Measurements from ENCODE around the gene BCO2. TPM values are rescaled to one million over a fixed set of nuclear protein-coding genes. Genes with fewer than 3 reads are reported as not detected.
"Not testable (repeated sequence)": the region's sequence is repeated elsewhere in the genome, so short reads cannot be mapped to it uniquely, and the experiment has no call there.

The BCO2 gene
- total RNA-seq, 1 donor from 2014 or later = 8.7 TPM

- DNase-seq (ENCODE audit: low spot score) = no peak
Measured at GRCh38 chr11:112167145-112167544, 8.2 kb upstream of the BCO2 start, which contains the start of gene TEX12. TSS of gene TEX12 (plus strand) at chr11:112167372. CDS start at chr11:112169269, 1,897 bp downstream.

- DNase-seq (ENCODE audit: low spot score) = no peak
Measured at GRCh38 chr11:112172362-112172994, 2.8 kb upstream of the BCO2 start.

GRCh38 chr11:112173152-112173551 lies 2.2 kb upstream of the BCO2 start:
- DNase-seq (ENCODE audit: low spot score) = no peak

- no peak for DNase-seq (ENCODE audit: low spot score)
Measured at GRCh38 chr11:112175599-112175952, 264 bp downstream of the BCO2 start.

GRCh38 chr11:112176077-112176476 lies 765 bp downstream of the BCO2 start:
- DNase-seq (ENCODE audit: low spot score) = no peak

GRCh38 chr11:112177589-112177988 lies 2.3 kb downstream of the BCO2 start:
- DNase-seq (ENCODE audit: low spot score) = no peak

- DNase-seq (ENCODE audit: low spot score) = no peak
Measured at GRCh38 chr11:112178428-112178827, 3.1 kb downstream of the BCO2 start.

GRCh38 chr11:112178936-112179335 lies 3.6 kb downstream of the BCO2 start:
- DNase-seq (ENCODE audit: low spot score) = no peak

- DNase-seq (ENCODE audit: low spot score) = no peak
Measured at GRCh38 chr11:112179601-112180000, 4.3 kb downstream of the BCO2 start.

- no peak for DNase-seq (ENCODE audit: low spot score)
Measured at GRCh38 chr11:112182867-112183266, 7.6 kb downstream of the BCO2 start.

GRCh38 chr11:112185883-112186282 lies 10.6 kb downstream of the BCO2 start:
- no peak for DNase-seq (ENCODE audit: low spot score)

- DNase-seq (ENCODE audit: low spot score) = no peak
Measured at GRCh38 chr11:112186304-112186703, 11.0 kb downstream of the BCO2 start.

GRCh38 chr11:112195113-112195512 lies 19.8 kb downstream of the BCO2 start:
- DNase-seq (ENCODE audit: low spot score) = not testable (repeated sequence)

GRCh38 chr11:112195951-112196351 lies 20.6 kb downstream of the BCO2 start:
- no peak for DNase-seq (ENCODE audit: low spot score)

- no peak for DNase-seq (ENCODE audit: low spot score)
Measured at GRCh38 chr11:112196519-112197087, 21.3 kb downstream of the BCO2 start.

GRCh38 chr11:112199101-112199500 lies 23.8 kb downstream of the BCO2 start:
- DNase-seq (ENCODE audit: low spot score) = not testable (repeated sequence)

- no peak for DNase-seq (ENCODE audit: low spot score)
Measured at GRCh38 chr11:112200252-112200651, 24.9 kb downstream of the BCO2 start.

- DNase-seq (ENCODE audit: low spot score) = no peak
Measured at GRCh38 chr11:112206071-112206470, 30.8 kb downstream of the BCO2 start.

GRCh38 chr11:112210890-112211289 lies 35.6 kb downstream of the BCO2 start:
- no peak for DNase-seq (ENCODE audit: low spot score)

GRCh38 chr11:112211536-112211935 lies 36.2 kb downstream of the BCO2 start:
- DNase-seq (ENCODE audit: low spot score) = no peak

- DNase-seq (ENCODE audit: low spot score) = no peak
Measured at GRCh38 chr11:112212290-112212689, 37.0 kb downstream of the BCO2 start.

- DNase-seq (ENCODE audit: low spot score) = no peak
Measured at GRCh38 chr11:112212710-112213109, 37.4 kb downstream of the BCO2 start.

GRCh38 chr11:112213753-112214152 lies 38.4 kb downstream of the BCO2 start:
- DNase-seq (ENCODE audit: low spot score) = no peak

- DNase-seq (ENCODE audit: low spot score) = no peak
Measured at GRCh38 chr11:112215621-112216020, 40.3 kb downstream of the BCO2 start.

All from ureter (tissue), 1 donor.